ENCODE results near the gene TPP2.

The TPP2 gene

GRCh38 chr13:102606537-102607309, 9.9 kb downstream of the TPP2 start:
- H3K27ac Mint-ChIP-seq (ENCODE audit: low read depth), result no peak overlapping the region
- ATAC-seq (replicated peaks; ENCODE audit: extremely low read depth, poor library complexity, severe bottlenecking) (no peak), DNase-seq (ENCODE audit: low spot score in 2 of 2) (no peak)
- H3K36me3 Mint-ChIP-seq (ENCODE audit: insufficient read depth), result peaks cover 61% of the 10 kb centered on the region
- H3K9me3 Mint-ChIP-seq, result no peaks in the 10 kb centered on the region
- no peaks in the 10 kb centered on the region for H3K27me3 Mint-ChIP-seq
- peaks cover 60% of the 10 kb centered on the region for H3K4me1 Mint-ChIP-seq
- no peak overlapping the region for H3K4me3 Mint-ChIP-seq

- Mint-ChIP-seq H3K27ac (ENCODE audit: low read depth) (peak overlapping the region; percentile 0), H3K36me3 (ENCODE audit: insufficient read depth) (peaks cover 57% of the 10 kb centered on the region), H3K4me1 (peaks cover 52% of the 10 kb centered on the region), H3K27me3 (no peaks in the 10 kb centered on the region), H3K9me3 (no peaks in the 10 kb centered on the region), H3K4me3 (no peak overlapping the region)
- ATAC-seq (replicated peaks; ENCODE audit: extremely low read depth, poor library complexity, severe bottlenecking) (no peak), DNase-seq (ENCODE audit: low spot score in 2 of 2) (no peak)
Observed at GRCh38 chr13:102608974-102609373, 12.2 kb downstream of the TPP2 start.

- Mint-ChIP-seq H3K27me3 (no peaks in the 10 kb centered on the region), H3K4me3 (no peak overlapping the region), H3K4me1 (peaks cover 45% of the 10 kb centered on the region)
Observed at GRCh38 chr13:102609696-102610095, 12.9 kb downstream of the TPP2 start.

GRCh38 chr13:102610296-102610895, 13.6 kb downstream of the TPP2 start:
- DNase-seq (ENCODE audit: low spot score in 2 of 2) (no peak), ATAC-seq (replicated peaks; ENCODE audit: extremely low read depth, poor library complexity, severe bottlenecking) (no peak)
- H3K27ac Mint-ChIP-seq (ENCODE audit: low read depth), result no peak overlapping the region
- peaks cover 55% of the 10 kb centered on the region for H3K36me3 Mint-ChIP-seq (ENCODE audit: insufficient read depth)
- H3K27me3 Mint-ChIP-seq, result no peaks in the 10 kb centered on the region
- H3K9me3 Mint-ChIP-seq, result no peaks in the 10 kb centered on the region
- H3K4me1 Mint-ChIP-seq, result peaks cover 39% of the 10 kb centered on the region
- H3K4me3 Mint-ChIP-seq, result no peak overlapping the region

More at GRCh38 chr13:102609696-102610095, 12.9 kb downstream of the TPP2 start:
- ATAC-seq (replicated peaks; ENCODE audit: extremely low read depth, poor library complexity, severe bottlenecking), result no peak
- H3K27ac Mint-ChIP-seq (ENCODE audit: low read depth), result no peak overlapping the region
- peaks cover 60% of the 10 kb centered on the region for H3K36me3 Mint-ChIP-seq (ENCODE audit: insufficient read depth)
- no peak for DNase-seq (ENCODE audit: low spot score in 2 of 2)
- no peaks in the 10 kb centered on the region for H3K9me3 Mint-ChIP-seq

- peaks cover 60% of the 10 kb centered on the region for H3K36me3 Mint-ChIP-seq (ENCODE audit: insufficient read depth)
- no peak for DNase-seq (ENCODE audit: low spot score in 2 of 2)
- no peaks in the 10 kb centered on the region for H3K9me3 Mint-ChIP-seq
- no peak overlapping the region for H3K4me3 Mint-ChIP-seq
- ATAC-seq (replicated peaks; ENCODE audit: extremely low read depth, poor library complexity, severe bottlenecking), result no peak
- H3K4me1 Mint-ChIP-seq, result peaks cover 28% of the 10 kb centered on the region
- H3K27ac Mint-ChIP-seq (ENCODE audit: low read depth), result no peak overlapping the region
- H3K27me3 Mint-ChIP-seq, result no peaks in the 10 kb centered on the region
Observed at GRCh38 chr13:102617697-102618350, 21.0 kb downstream of the TPP2 start.

GRCh38 chr13:102620516-102620915, 23.7 kb downstream of the TPP2 start:
- H3K9me3 Mint-ChIP-seq, result no peaks in the 10 kb centered on the region
- DNase-seq (ENCODE audit: low spot score in 2 of 2) (no peak), ATAC-seq (replicated peaks; ENCODE audit: extremely low read depth, poor library complexity, severe bottlenecking) (no peak)
- H3K27ac Mint-ChIP-seq (ENCODE audit: low read depth), result no peak overlapping the region
- H3K4me1 Mint-ChIP-seq, result peaks cover 17% of the 10 kb centered on the region
- no peak overlapping the region for H3K4me3 Mint-ChIP-seq
- no peaks in the 10 kb centered on the region for H3K27me3 Mint-ChIP-seq
- H3K36me3 Mint-ChIP-seq (ENCODE audit: insufficient read depth), result peaks cover 67% of the 10 kb centered on the region

GRCh38 chr13:102626928-102627327, 30.1 kb downstream of the TPP2 start:
- Mint-ChIP-seq H3K36me3 (ENCODE audit: insufficient read depth) (peaks cover 59% of the 10 kb centered on the region), H3K27ac (ENCODE audit: low read depth) (no peak overlapping the region), H3K27me3 (no peaks in the 10 kb centered on the region), H3K9me3 (no peaks in the 10 kb centered on the region), H3K4me1 (peaks cover 8% of the 10 kb centered on the region), H3K4me3 (no peak overlapping the region)
- DNase-seq (ENCODE audit: low spot score in 2 of 2) (no peak), ATAC-seq (replicated peaks; ENCODE audit: extremely low read depth, poor library complexity, severe bottlenecking) (no peak)

GRCh38 chr13:102628559-102628958, 31.8 kb downstream of the TPP2 start:
- Mint-ChIP-seq H3K27me3 (no peaks in the 10 kb centered on the region), H3K27ac (ENCODE audit: low read depth) (no peak overlapping the region), H3K9me3 (no peaks in the 10 kb centered on the region), H3K4me3 (no peak overlapping the region), H3K4me1 (peaks cover 8% of the 10 kb centered on the region), H3K36me3 (ENCODE audit: insufficient read depth) (peaks cover 63% of the 10 kb centered on the region)
- ATAC-seq (replicated peaks; ENCODE audit: extremely low read depth, poor library complexity, severe bottlenecking) (no peak), DNase-seq (ENCODE audit: low spot score in 2 of 2) (no peak)

- ATAC-seq (replicated peaks; ENCODE audit: extremely low read depth, poor library complexity, severe bottlenecking), result no peak
- H3K4me3 Mint-ChIP-seq, result no peak overlapping the region
- H3K27ac Mint-ChIP-seq (ENCODE audit: low read depth), result no peak overlapping the region
- H3K9me3 Mint-ChIP-seq, result no peaks in the 10 kb centered on the region
- peaks cover 22% of the 10 kb centered on the region for H3K4me1 Mint-ChIP-seq
- no peak for DNase-seq (ENCODE audit: low spot score in 2 of 2)
- peaks cover 58% of the 10 kb centered on the region for H3K36me3 Mint-ChIP-seq (ENCODE audit: insufficient read depth)
- H3K27me3 Mint-ChIP-seq, result no peaks in the 10 kb centered on the region
Observed at GRCh38 chr13:102631198-102631597, 34.4 kb downstream of the TPP2 start.

- ATAC-seq (replicated peaks; ENCODE audit: extremely low read depth, poor library complexity, severe bottlenecking) (no peak), DNase-seq (ENCODE audit: low spot score in 2 of 2) (no peak)
- Mint-ChIP-seq H3K9me3 (no peaks in the 10 kb centered on the region), H3K4me3 (no peak overlapping the region), H3K27ac (ENCODE audit: low read depth) (no peak overlapping the region), H3K36me3 (ENCODE audit: insufficient read depth) (peaks cover 66% of the 10 kb centered on the region), H3K4me1 (peaks cover 17% of the 10 kb centered on the region), H3K27me3 (no peaks in the 10 kb centered on the region)
Observed at GRCh38 chr13:102638741-102639140, 42.0 kb downstream of the TPP2 start.

- DNase-seq (ENCODE audit: low spot score in 2 of 2) (no peak), ATAC-seq (replicated peaks; ENCODE audit: extremely low read depth, poor library complexity, severe bottlenecking) (no peak)
- no peak overlapping the region for H3K27ac Mint-ChIP-seq (ENCODE audit: low read depth)
- peaks cover 70% of the 10 kb centered on the region for H3K36me3 Mint-ChIP-seq (ENCODE audit: insufficient read depth)
- H3K27me3 Mint-ChIP-seq, result no peaks in the 10 kb centered on the region
- H3K4me3 Mint-ChIP-seq, result no peak overlapping the region
- H3K4me1 Mint-ChIP-seq, result peaks cover 6% of the 10 kb centered on the region
- H3K9me3 Mint-ChIP-seq, result no peaks in the 10 kb centered on the region
Observed at GRCh38 chr13:102642029-102642428, 45.2 kb downstream of the TPP2 start.

GRCh38 chr13:102642475-102642874, 45.7 kb downstream of the TPP2 start:
- Mint-ChIP-seq H3K27ac (ENCODE audit: low read depth) (no peak overlapping the region), H3K36me3 (ENCODE audit: insufficient read depth) (peaks cover 68% of the 10 kb centered on the region), H3K27me3 (no peaks in the 10 kb centered on the region), H3K9me3 (no peaks in the 10 kb centered on the region), H3K4me3 (no peak overlapping the region), H3K4me1 (peaks cover 6% of the 10 kb centered on the region)
- no peak for DNase-seq (ENCODE audit: low spot score in 2 of 2)
- no peak for ATAC-seq (replicated peaks; ENCODE audit: extremely low read depth, poor library complexity, severe bottlenecking)

GRCh38 chr13:102643656-102644055, 46.9 kb downstream of the TPP2 start:
- peaks cover 65% of the 10 kb centered on the region for H3K36me3 Mint-ChIP-seq (ENCODE audit: insufficient read depth)
- no peak overlapping the region for H3K27ac Mint-ChIP-seq (ENCODE audit: low read depth)
- H3K4me3 Mint-ChIP-seq, result no peak overlapping the region

More at GRCh38 chr13:102643656-102644055, 46.9 kb downstream of the TPP2 start:
- Mint-ChIP-seq H3K27me3 (no peaks in the 10 kb centered on the region), H3K9me3 (no peaks in the 10 kb centered on the region), H3K4me1 (peaks cover 6% of the 10 kb centered on the region)
- no peak for ATAC-seq (replicated peaks; ENCODE audit: extremely low read depth, poor library complexity, severe bottlenecking)
- DNase-seq (ENCODE audit: low spot score in 2 of 2), result no peak
